Measurements from ENCODE around the gene CCNY. TPM values are rescaled to one million over a fixed set of nuclear protein-coding genes. Genes with fewer than 3 reads are reported as not detected.

CCNY gene
- total and polyA plus RNA-seq, 2 of the 13 experiments (the other 11 are each of a cell fraction or from before 2014, with no cell fraction given) = 48.2 to 54.7 TPM

DNA sequence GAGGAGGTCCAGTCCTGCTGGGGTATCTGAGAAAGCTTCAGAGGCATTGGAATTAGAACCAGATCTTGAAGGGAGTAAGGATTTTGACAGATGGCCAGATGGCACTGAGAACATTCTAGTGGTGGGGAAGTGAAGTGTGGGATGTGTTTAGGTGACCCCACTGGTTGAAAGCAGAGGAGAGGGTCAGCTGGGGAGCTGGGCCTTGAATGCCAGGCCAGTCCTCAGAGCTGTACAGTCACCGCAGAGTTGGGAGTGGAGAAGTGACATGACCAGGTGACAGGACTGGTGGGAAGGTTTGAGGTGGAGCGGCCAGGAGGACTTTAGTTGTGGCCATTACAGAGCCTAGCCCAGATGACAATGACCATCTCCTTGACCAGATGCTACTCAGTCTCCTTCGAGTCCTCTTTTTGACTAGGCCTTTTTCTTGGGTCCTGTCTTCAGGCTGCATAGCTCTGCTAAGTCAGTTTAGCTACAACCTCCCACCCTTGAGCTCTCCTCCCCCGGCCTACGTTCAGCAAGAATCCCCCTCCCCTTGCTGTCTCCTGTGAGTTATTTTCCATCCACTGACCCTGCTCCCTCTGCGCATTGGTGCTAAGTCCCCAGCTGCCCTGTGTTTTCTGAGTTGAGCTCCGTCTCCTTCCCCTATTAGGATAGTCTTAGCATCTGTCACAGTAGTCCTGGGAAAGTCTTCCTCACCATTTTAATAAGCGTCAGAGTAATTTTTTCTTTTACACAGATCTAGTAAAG lies 56.3 kb downstream of the CCNY start:
- Histone ChIP-seq H3K9ac (ENCODE audit: insufficient read depth, low read depth, low read length) (no peak overlapping the region), H3K4me3 (replicated peaks in 1 of 3; ENCODE audit: insufficient read depth in 1 of 3, low read depth in 2 of 3, low read length in 3 of 3) (no peak overlapping the region), H3K9me3 (ENCODE audit: low read length) (peaks cover 10% of the 10 kb centered on the region; the same call in 1 of the 2 replicates), H3K27ac (ENCODE audit: extremely low read length, insufficient read depth, low read length) (no peak overlapping the region), H3K27me3 (ENCODE audit: control insufficient read depth in 1 of 2, insufficient read depth in 2 of 2, low read length in 2 of 2) (no peaks in the 10 kb centered on the region), H4K20me1 (ENCODE audit: insufficient read depth, low read length) (no peaks in the 10 kb centered on the region; the same call in 1 of the 2 replicates), H3K4me1 (ENCODE audit: insufficient read depth, low read length) (peaks cover 87% of the 10 kb centered on the region), H2AFZ (ENCODE audit: low read length) (no peak overlapping the region), H3K4me2 (ENCODE audit: low read depth, low read length) (no peak overlapping the region), H3K79me2 (ENCODE audit: insufficient read depth, low read length) (peaks cover 97% of the 10 kb centered on the region), H3K36me3 (replicated peaks in 1 of 2; ENCODE audit: control insufficient read depth in 1 of 2, insufficient read depth in 2 of 2, low read length in 2 of 2) (no peaks in the 10 kb centered on the region)
- BruUV-seq (replicated peaks) = no TSS peak
- CTCF ChIA-PET (ENCODE audit: low intra/inter-chr PET ratio, low total read pairs) = no interaction called here
- intact Hi-C loops (cut with micrococcal nuclease; ENCODE audit: unreplicated experiment) (no loop called here), in situ Hi-C loops (cut with HindIII; ENCODE audit: extremely low pct_ligation_motif_present, low pct_unique_long_range_greater_than_20kb) (no loop called here)
- FAIRE-seq (no peak), DNase-seq (ENCODE audit: low spot score) (no peak), ATAC-seq (no peak)
- TF ChIP-seq ZSCAN5A (CRISPR knock-in tag; IDR thresholded peaks at IDR 0.05; ENCODE audit: borderline replicate concordance) = no peak
- TF ChIP-seq ZNF251 (CRISPR knock-in tag; IDR thresholded peaks at IDR 0.05) = no peak
- POLR2A ChIA-PET = no interaction called here
- 89% methylated on average over 8 of the region's 8 CpGs for WGBS (ENCODE audit: low lambda C conversion rate)

DNA sequence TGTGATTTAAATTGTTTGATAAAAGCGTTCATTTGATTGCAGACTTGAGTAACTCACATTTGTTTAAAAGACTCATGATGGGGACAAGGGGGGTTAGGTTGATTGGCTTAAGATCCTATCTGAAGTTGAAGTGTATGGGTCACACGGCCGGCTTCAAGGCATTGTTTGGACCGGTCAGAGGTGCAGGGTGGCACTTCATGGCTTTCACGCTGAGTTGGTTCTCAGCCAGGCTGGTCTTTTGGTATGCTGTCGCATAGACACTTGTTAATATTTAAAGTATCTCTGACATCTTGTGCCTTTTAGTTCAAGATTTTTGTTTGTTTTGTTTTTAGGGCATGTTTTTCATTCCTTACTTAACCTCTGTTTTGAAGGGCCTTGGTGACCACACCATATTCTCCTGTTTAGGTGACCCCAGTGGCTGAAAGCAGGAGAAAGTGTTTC lies 58.1 kb downstream of the CCNY start:
- H3K79me2 ChIP-seq (ENCODE audit: insufficient read depth, low read length) = peaks cover 96% of the 10 kb centered on the region
- BruUV-seq (replicated peaks) = no TSS peak
- WGBS (ENCODE audit: low lambda C conversion rate) = 67% methylated on average over 6 of the region's 6 CpGs
- intact Hi-C loops (cut with micrococcal nuclease; ENCODE audit: unreplicated experiment) = no loop called here
- peak overlapping the region; percentile 7 for H3K27ac ChIP-seq (ENCODE audit: extremely low read length, insufficient read depth, low read length)
- 0 out of 2 replicates have a peak, but pooled peaks cover 10% of the 10 kb centered on the region for H3K9me3 ChIP-seq (ENCODE audit: low read length)
- no peaks in the 10 kb centered on the region for H3K36me3 ChIP-seq (replicated peaks in 1 of 2; ENCODE audit: control insufficient read depth in 1 of 2, insufficient read depth in 2 of 2, low read length in 2 of 2)
- no peak overlapping the region for H3K9ac ChIP-seq (ENCODE audit: insufficient read depth, low read depth, low read length)
- in situ Hi-C loops (cut with HindIII; ENCODE audit: extremely low pct_ligation_motif_present, low pct_unique_long_range_greater_than_20kb) = no loop called here
- ChIA-PET CTCF (ENCODE audit: low intra/inter-chr PET ratio, low total read pairs) (no interaction called here), POLR2A (no interaction called here)
- ATAC-seq (no peak), FAIRE-seq (no peak), DNase-seq (ENCODE audit: low spot score) (no peak)
- H3K4me2 ChIP-seq (ENCODE audit: low read depth, low read length) = peak overlapping the region; percentile 21; the same call in 1 of the 2 replicates
- no peaks in the 10 kb centered on the region for H3K27me3 ChIP-seq (ENCODE audit: control insufficient read depth in 1 of 2, insufficient read depth in 2 of 2, low read length in 2 of 2)
- no peak overlapping the region for H3K4me3 ChIP-seq (replicated peaks in 1 of 3; ENCODE audit: insufficient read depth in 1 of 3, low read depth in 2 of 3, low read length in 3 of 3)
- TF ChIP-seq, protein P1, sequence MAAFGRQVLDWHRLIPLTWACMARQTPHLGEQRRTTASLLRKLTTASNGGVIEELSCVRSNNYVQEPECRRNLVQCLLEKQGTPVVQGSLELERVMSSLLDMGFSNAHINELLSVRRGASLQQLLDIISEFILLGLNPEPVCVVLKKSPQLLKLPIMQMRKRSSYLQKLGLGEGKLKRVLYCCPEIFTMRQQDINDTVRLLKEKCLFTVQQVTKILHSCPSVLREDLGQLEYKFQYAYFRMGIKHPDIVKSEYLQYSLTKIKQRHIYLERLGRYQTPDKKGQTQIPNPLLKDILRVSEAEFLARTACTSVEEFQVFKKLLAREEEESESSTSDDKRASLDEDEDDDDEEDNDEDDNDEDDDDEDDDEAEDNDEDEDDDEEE (CRISPR knock-in tag; IDR thresholded peaks at IDR 0.05) = no peak
- no peak for TF ChIP-seq ZNF674 (CRISPR knock-in tag; IDR thresholded peaks at IDR 0.05; ENCODE audit: low read depth)
- no peak for TF ChIP-seq PAF1 (CRISPR knock-in tag; IDR thresholded peaks at IDR 0.05)
- no peaks in the 10 kb centered on the region; the same call in 1 of the 2 replicates for H4K20me1 ChIP-seq (ENCODE audit: insufficient read depth, low read length)
- peaks cover 90% of the 10 kb centered on the region for H3K4me1 ChIP-seq (ENCODE audit: insufficient read depth, low read length)
- H2AFZ ChIP-seq (ENCODE audit: low read length) = no peak overlapping the region

Measured in HepG2 (cell line).